HG03097 (cell line): ENCODE results near the gene DLL1.

Source experiments
- ATAC-seq: cut with Tn5 transposase; IDR thresholded peaks from one replicate; pipeline ENCODE4 v1.9.1; 2021; ENCODE audit not compliant: unreplicated experiment, low FRiP score

DLL1 gene

GRCh38 chr6:170234419-170234818 is 56.5 kb downstream of the DLL1 start:
- ATAC-seq, result no peak

DNA sequence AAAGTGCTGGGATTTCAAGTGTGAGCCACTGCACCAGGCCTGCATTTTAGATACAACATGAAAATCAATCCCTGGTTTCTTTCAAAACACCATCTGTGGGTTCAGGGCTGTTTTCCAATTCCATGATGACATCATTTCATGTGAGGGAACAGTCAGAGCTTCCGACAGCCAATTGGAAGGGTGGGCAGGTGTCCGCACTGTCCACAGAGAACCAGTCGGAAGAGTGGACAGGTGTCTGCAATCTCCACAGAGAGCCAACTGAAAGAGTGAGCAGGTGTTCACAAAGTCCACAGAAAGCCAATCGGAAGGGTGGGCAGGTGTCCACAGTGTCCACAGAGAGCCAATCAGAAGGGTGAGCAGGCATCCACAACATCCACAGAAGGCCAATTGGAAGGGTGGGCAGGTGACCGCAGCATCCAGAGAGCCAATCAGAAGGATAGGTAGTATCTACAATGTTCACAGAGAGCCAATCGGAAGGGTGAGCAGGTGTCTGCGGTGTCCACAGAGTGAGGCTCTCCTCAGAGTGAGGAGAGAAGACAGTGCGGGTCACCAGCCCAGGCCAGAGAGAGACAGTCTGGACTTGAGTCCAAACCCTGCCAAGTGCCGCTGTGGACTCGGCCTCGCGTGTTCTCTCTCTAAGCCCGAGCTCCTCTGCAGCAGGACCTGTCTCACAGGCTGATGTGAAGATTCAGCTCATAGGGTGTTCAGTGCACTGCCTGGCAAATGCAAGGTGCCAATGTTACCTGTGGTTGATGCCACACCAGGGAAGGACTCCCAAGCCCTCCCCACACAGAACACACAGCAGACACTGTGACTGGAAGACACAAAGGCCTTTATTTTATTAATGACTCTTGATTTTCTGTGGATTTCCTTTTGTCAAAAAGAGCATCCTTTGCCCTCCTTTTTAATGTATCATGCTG is 57.3 kb downstream of the DLL1 start:
- ATAC-seq, result no peak
